Right atrium auricular region (tissue), 2 donors: ENCODE measurements around the gene RAB6B. TPM values are rescaled to one million over a fixed set of nuclear protein-coding genes. Genes with fewer than 3 reads are reported as not detected.

ENCODE experiments used
- DNase-seq: peaks from one replicate; pipeline ENCODE4 v3.0.0-alpha.2; 2019; ENCODE audit warnings: low spot score
- H3K27ac ChIP-seq, 2 donors: fragments of 200-600 bp; sonication (generic); 1 replicate in 1 of 2; 2 replicates in 1 of 2; pipeline ENCODE4 v1.5.1; 2016 to 2019
- H3K27me3 ChIP-seq, 2 donors: fragments of 200-600 bp; sonication (generic); one replicate each; pipeline versions ENCODE4 v1.5.1 to v1.6.0; 2017 to 2019
- H3K36me3 ChIP-seq: fragments of 200-600 bp; sonication (generic); one replicate; pipeline ENCODE4 v1.5.1; 2016
- H3K4me1 ChIP-seq, 2 donors: fragments of 200-600 bp; sonication (generic); one replicate each; pipeline versions ENCODE4 v1.5.1 to v1.6.0; 2017 to 2019
- H3K4me3 ChIP-seq, 2 donors: fragments of 200-600 bp; sonication (generic); 1 replicate in 1 of 2; 2 replicates in 1 of 2; pipeline ENCODE4 v1.5.1; 2017 to 2019; ENCODE audit warnings: mild to moderate bottlenecking in 1 of 2, moderate library complexity in 1 of 2
- H3K9me3 ChIP-seq, 2 donors: fragments of 200-600 bp; sonication (generic); one replicate each; pipeline ENCODE4 v1.5.1; 2019
- total RNA-seq, 2 donors: library from RNA; depleted of rRNA; stranded (reverse); fragments of >200 nt; gene quantifications; one replicate each; pipeline ENCODE4 v1.1.0, GENCODE V29; 2016
- TF ChIP-seq, protein P1 (sequence below), 2 donors: fragments of 200-600 bp; sonication (generic); IDR thresholded peaks; one replicate each; pipeline ENCODE4 v1.5.1; 2019; ENCODE audit warnings: antibody characterized with exemption in 2 of 2

Gene RAB6B
- total RNA-seq, 2 donors from 2014 or later: 9.5 to 11.5 TPM

DNA sequence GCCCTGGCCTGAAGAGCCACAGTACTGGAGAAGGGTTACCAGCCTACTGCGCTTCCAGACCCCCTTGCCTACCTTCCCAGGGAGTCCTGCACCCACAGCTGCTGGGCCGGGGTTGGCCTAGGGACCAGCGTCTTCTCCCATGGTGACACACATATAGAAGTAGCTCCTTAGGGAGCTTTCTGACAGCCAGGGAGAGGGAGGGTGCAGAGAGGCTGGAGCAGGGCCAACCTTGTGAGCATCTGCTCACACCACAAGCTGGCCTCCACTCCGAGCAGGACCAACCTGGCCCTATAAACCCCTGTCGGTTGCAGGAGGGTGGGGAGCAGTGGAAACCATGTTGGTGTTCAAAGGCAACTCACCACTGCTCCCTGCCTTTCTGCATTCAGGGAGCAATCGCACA is 54.9 kb downstream of the RAB6B start:
- Histone ChIP-seq H3K4me3 (no peak overlapping the region), H3K27me3 (no peaks in the 10 kb centered on the region), H3K9me3 (no peaks in the 10 kb centered on the region), H3K36me3 (no peaks in the 10 kb centered on the region), H3K27ac (no peak overlapping the region), H3K4me1 (peaks cover 0 to 8% of the 10 kb centered on the region in 2 donors)
- DNase-seq: no peak
- TF ChIP-seq, protein P1, sequence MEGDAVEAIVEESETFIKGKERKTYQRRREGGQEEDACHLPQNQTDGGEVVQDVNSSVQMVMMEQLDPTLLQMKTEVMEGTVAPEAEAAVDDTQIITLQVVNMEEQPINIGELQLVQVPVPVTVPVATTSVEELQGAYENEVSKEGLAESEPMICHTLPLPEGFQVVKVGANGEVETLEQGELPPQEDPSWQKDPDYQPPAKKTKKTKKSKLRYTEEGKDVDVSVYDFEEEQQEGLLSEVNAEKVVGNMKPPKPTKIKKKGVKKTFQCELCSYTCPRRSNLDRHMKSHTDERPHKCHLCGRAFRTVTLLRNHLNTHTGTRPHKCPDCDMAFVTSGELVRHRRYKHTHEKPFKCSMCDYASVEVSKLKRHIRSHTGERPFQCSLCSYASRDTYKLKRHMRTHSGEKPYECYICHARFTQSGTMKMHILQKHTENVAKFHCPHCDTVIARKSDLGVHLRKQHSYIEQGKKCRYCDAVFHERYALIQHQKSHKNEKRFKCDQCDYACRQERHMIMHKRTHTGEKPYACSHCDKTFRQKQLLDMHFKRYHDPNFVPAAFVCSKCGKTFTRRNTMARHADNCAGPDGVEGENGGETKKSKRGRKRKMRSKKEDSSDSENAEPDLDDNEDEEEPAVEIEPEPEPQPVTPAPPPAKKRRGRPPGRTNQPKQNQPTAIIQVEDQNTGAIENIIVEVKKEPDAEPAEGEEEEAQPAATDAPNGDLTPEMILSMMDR (IDR thresholded peaks at IDR 0.05): no peak

DNA sequence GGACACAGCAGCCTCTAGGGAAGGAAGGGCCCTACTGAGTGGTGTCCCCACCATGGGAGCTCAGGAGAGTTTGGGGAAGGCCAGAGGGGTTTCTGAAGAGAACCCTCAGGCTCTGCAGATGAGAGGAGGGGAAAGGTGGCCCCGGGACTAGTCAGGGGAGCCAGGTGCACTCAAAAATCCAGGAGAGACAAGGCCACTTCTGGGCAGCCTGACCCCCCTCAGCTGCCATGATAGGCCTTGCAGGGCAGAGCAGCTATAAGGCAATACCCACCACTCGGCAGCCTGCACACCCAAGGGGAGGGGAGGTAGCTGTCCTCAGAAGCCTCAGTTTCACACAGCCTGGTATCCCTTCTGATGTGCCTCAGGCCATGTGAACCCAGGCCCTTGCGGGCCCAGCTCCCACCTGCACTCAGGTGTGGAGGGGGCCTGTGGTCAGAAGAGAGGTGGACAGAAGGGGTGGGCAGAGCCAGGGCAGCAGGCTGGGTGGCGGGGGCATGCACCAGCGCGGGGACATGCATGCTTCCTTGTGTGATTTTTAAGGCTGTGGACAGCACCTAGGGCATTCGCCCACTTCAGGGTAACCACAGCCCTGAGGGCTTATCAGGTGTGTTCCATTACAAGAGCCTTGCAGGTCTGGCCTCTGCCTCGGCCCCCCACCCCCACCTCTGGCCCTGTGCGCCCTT is 55.5 kb downstream of the RAB6B start:
- Histone ChIP-seq H3K9me3 (no peaks in the 10 kb centered on the region), H3K27ac (no peak overlapping the region), H3K4me1 (peaks cover 0 to 8% of the 10 kb centered on the region in 2 donors), H3K36me3 (no peaks in the 10 kb centered on the region), H3K4me3 (no peak overlapping the region), H3K27me3 (no peaks in the 10 kb centered on the region)
- DNase-seq: no peak
- TF ChIP-seq, protein P1 (IDR thresholded peaks at IDR 0.05): no peak

DNA sequence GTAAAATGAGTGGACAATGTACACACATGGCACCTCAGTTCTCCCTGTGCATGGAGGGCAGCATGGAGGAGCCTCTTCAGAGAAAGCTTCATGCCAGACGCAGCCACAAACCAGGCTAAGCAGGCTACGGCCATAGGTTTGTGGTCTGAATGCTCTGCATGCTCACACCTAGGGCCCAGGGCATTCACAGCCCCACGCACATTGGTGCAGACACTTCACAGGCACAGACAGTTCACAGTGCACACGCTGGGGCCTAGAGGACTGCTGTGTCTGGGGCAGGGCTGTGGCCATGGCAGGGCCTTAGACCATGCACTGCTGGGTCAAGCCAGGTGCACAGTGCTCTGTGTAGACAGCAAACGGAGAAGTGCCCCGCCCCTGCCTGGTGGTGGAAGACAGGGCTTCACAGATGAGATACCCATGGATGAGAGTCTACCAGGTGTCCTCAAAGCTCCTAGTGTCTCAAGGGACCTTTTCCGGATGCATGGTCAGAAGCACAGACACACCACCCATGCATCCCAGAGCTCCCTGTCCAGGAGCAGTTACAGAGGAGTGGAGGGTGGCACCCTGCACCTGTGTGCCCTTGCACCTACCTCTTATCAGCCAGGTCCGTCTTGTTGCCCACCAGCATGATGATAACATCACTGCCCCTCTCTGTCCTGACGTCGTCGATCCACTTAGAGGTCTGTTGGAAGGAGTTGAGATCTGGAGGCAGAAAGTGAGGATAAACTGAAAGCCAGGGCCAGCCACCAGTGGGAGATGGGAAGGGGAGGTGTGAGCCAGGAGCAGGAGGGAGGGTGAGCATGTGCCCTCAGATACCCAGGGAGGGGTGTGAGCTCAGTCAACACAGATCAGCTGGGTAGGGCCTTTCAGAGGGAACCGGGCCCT is 56.5 kb downstream of the RAB6B start:
- peaks cover 9% of the 10 kb centered on the region for H3K36me3 ChIP-seq
- H3K27me3 ChIP-seq: no peaks in the 10 kb centered on the region
- no peak for DNase-seq
- H3K4me3 ChIP-seq: no peak overlapping the region
- H3K9me3 ChIP-seq: no peaks in the 10 kb centered on the region
- TF ChIP-seq, protein P1 (IDR thresholded peaks at IDR 0.05): no peak
- H3K27ac ChIP-seq: no peak overlapping the region
- peaks cover 0 to 5% of the 10 kb centered on the region in 2 donors for H3K4me1 ChIP-seq

DNA sequence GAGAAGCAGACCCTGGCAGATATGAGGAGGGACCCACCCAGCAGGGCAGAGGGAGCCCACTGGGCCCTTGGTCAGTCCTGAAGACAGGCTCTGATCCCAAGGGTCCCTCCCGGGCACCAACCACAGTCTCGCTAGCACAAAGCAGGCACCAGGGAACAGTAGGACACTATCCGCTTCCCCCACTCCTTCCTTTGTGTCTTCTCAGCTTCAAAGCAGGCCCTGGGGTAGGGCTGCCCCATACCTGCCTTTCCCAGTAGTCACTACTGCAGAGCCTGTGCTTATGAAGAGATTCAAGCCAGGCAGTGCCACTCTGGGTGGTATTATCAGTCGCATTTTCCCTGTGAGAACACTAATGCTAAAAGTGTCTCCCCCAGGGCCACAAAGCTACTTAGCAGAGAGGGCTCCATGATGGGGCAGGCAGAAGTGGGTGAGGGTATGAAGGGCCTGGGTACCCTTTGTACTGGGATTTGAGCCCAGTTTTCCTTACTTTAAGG is 57.3 kb downstream of the RAB6B start:
- H3K36me3 ChIP-seq: peaks cover 10% of the 10 kb centered on the region
- H3K27ac ChIP-seq: no peak overlapping the region
- no peaks in the 10 kb centered on the region for H3K27me3 ChIP-seq
- H3K4me1 ChIP-seq: no peaks in the 10 kb centered on the region
- TF ChIP-seq, protein P1 (IDR thresholded peaks at IDR 0.05): no peak
- no peak overlapping the region for H3K4me3 ChIP-seq
- DNase-seq: no peak
- no peaks in the 10 kb centered on the region for H3K9me3 ChIP-seq

DNA sequence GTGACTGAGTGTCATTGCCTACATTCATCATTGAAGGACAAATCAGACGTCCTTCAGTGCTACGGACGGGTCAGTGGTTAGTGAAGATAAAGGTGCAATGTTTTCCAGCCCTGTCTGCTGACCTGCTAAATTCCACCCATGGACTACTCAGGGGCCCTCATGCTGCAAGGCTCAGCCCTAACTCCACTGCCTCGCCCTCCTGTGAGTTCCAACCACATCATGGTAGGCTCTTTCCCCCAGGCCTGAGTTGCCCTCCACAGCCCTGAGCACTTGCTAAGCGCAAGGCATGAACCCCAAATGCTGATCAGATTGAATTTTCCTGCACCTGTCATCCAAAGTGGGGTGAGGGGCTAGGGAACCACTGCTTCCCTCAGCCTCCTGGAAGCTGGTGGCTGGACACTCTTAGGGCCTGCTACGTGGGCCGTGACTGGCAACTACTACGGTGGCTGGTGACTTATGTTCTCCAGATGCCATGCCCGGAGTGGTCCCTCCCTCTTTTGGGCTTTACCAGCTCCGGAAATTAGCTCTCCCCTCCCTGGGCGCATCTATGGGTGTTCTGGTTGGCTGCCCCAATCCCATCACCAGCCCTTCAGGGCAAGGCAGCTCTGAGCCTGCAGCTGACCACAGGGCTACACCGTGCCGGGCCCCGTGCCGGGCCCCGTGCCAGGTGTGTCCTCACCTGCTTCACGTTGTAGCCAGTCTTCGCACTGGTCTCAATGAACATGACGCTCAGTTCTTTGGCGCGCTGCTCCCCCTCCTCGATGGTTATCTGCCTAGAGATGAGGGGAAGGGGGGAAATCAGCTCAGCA is 58.0 kb downstream of the RAB6B start:
- Histone ChIP-seq H3K9me3 (no peaks in the 10 kb centered on the region), H3K27ac (no peak overlapping the region), H3K4me1 (no peaks in the 10 kb centered on the region), H3K4me3 (no peak overlapping the region), H3K27me3 (no peaks in the 10 kb centered on the region), H3K36me3 (peaks cover 10% of the 10 kb centered on the region)
- DNase-seq: no peak
- TF ChIP-seq, protein P1 (IDR thresholded peaks at IDR 0.05): no peak
